Bronchial epithelial cell (primary cell): ENCODE measurements around the gene SLC7A6. TPM values are rescaled to one million over a fixed set of nuclear protein-coding genes. Genes with fewer than 3 reads are reported as not detected.

ENCODE experiments used
- DNase-seq: peaks from one replicate; pipeline ENCODE4 v3.0.0-alpha.2; 2010; ENCODE audit warnings: low read depth
- FAIRE-seq: peaks from 2 replicates; lab custom pipeline; 2011; peaks lifted over from hg19 to GRCh38; lab: Jason Lieb, UNC
- H3K27me3 ChIP-seq: 2 replicates; pipeline ENCODE4 v1.5.1; 2011; ENCODE audit warnings: low read length; ENCODE audit not compliant: control insufficient read depth, insufficient read depth
- H3K36me3 ChIP-seq: 2 replicates; pipeline ENCODE4 v1.5.1; 2011; ENCODE audit warnings: low read length; ENCODE audit not compliant: control insufficient read depth, insufficient read depth
- H3K4me3 ChIP-seq: 2 replicates; pipeline ENCODE4 v1.5.1; 2011; ENCODE audit warnings: mild to moderate bottlenecking, low read depth, low read length, control low read depth
- total RNA-seq: library from RNA; depleted of rRNA; stranded (reverse); fragments of >200 nt; gene quantifications from 2 replicates; pipeline ENCODE4 v1.2.1, GENCODE V29; 2014
- TF ChIP-seq, protein P1 (sequence below): IDR thresholded peaks from 2 replicates; pipeline ENCODE4 v1.5.1; 2011; ENCODE audit warnings: mild to moderate bottlenecking, moderate library complexity, low read length, control low read depth, inconsistent platforms; ENCODE audit not compliant: insufficient read depth, severe bottlenecking

Gene SLC7A6
- total RNA-seq, 1 donor from 2014 or later: 19.7 TPM

DNA sequence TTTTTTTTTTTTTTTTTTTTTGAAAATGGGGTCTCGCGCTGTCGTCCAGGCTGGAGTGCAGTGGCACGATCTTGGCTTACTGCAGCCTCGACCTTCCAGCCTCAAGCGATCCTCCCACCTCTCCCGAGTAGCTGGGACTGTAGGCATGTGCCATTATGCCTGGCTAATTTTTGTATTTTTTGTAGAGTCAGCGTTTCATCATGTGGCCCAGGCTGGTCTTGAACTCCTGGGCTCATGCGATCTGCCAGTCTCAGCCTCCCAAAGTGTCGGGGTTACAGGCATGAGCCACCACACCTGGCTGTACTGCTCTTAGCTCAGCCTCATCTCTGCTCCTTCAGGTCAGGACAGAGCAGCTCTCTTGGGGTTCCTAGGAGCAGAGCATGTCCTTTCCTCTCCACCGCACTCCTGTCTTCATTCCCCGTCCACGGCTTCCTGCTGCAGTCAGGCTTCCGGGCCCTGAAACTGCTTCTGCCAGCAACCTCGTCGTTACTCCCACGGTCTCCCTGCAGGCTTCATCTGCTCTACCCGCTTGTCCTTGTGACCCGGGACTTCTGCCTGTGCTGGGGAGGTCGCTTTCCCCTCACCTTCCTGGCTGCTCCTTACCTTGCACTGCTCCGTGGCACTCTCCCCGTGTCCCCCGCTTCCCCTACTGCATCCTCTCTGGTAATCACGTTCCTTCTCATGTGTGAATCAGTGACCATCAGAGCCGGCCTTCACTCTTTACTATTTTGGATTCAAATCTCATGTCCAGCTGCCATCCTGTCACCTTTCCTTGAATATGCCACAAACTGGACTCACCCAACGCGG is 84.5 kb downstream of the SLC7A6 start:
- H3K36me3 ChIP-seq: peaks cover 26% of the 10 kb centered on the region
- peak; percentile 18 for FAIRE-seq
- DNase-seq: no peak
- H3K4me3 ChIP-seq: no peak overlapping the region
- TF ChIP-seq, protein P1, sequence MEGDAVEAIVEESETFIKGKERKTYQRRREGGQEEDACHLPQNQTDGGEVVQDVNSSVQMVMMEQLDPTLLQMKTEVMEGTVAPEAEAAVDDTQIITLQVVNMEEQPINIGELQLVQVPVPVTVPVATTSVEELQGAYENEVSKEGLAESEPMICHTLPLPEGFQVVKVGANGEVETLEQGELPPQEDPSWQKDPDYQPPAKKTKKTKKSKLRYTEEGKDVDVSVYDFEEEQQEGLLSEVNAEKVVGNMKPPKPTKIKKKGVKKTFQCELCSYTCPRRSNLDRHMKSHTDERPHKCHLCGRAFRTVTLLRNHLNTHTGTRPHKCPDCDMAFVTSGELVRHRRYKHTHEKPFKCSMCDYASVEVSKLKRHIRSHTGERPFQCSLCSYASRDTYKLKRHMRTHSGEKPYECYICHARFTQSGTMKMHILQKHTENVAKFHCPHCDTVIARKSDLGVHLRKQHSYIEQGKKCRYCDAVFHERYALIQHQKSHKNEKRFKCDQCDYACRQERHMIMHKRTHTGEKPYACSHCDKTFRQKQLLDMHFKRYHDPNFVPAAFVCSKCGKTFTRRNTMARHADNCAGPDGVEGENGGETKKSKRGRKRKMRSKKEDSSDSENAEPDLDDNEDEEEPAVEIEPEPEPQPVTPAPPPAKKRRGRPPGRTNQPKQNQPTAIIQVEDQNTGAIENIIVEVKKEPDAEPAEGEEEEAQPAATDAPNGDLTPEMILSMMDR: no peak
- H3K27me3 ChIP-seq: no peaks in the 10 kb centered on the region

DNA sequence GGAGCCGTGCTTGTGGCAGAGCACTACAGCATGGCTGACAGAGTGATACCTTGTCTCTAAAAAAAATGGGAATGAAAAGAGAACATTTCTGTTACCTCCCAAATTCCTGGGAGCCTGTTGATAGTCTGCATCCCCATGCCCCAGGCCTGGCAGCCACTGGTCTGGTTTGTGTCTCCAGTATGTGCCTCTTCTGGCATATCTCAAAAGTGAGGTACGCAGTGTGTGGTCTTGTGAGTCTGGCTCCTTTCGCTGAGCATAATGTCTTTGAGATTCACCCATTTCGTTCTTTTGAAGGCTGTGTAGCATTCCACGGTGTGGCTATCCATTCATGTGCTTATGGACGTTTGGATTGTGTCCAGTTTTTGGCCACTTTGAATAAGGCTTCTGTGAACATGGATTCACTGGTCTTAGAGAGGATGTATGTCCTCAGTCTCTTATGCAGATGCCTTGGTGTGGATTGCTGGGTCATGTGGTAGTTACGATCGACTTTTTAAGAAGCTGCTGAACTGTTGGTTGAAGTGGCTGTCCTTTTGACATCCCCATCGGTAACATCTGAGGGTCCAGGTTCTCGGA is 85.6 kb downstream of the SLC7A6 start:
- FAIRE-seq: peak; percentile 64

DNA sequence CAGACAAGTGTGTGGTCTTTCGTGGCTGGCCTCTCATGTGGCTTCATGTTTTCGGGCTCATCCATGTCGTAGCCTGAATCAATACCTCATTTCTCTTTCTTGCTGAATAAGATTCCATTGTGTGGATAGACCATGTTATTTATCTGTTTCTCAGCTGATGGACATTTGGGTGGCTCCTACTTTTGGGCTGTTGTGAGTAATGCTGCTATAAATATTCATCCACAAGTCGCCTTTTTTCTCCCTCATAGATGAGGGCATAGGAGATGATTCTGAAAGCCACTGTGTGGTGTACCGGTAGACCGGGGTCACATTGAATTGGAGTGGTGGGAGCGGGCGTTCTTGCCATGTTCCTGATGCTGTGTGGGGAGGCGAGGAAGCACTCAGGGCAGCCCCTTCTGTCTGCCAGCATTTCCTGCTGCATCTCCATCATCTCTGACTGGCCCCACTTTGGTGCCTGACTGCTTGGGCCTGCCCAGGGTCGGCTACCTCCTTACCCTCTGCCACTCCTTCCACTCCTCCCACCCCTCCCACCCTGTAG is 86.6 kb downstream of the SLC7A6 start:
- DNase-seq (no peak), FAIRE-seq (no peak)
- TF ChIP-seq, protein P1: no peak
- no peaks in the 10 kb centered on the region for H3K27me3 ChIP-seq
- peaks cover 24% of the 10 kb centered on the region for H3K36me3 ChIP-seq
- H3K4me3 ChIP-seq: no peak overlapping the region

More for the DNA sequence above, 85.6 kb downstream of the SLC7A6 start:
- Histone ChIP-seq H3K36me3 (peaks cover 30% of the 10 kb centered on the region), H3K4me3 (no peak overlapping the region), H3K27me3 (no peaks in the 10 kb centered on the region)
- DNase-seq: no peak
- TF ChIP-seq, protein P1: no peak

Other genes starting within 250 kb of the SLC7A6 start
- gene DPEP2NB, start 248.6 kb upstream of the SLC7A6 start, total RNA-seq: not detected in 2 replicates
- 10.9 and 16.3 TPM in 2 replicates for gene DDX28, start 241.3 kb upstream of the SLC7A6 start, total RNA-seq
- gene DUS2, start 241.2 kb upstream of the SLC7A6 start, total RNA-seq: 23.7 and 24.1 TPM in 2 replicates
- 5.6 and 5.8 TPM in 2 replicates for gene NFATC3, start 179.2 kb upstream of the SLC7A6 start, total RNA-seq
- 49.0 and 95.2 TPM in 2 replicates for gene ESRP2, start 28.4 kb upstream of the SLC7A6 start, total RNA-seq
- 8.2 and 9.2 TPM in 2 replicates for gene PLA2G15, start 19.2 kb upstream of the SLC7A6 start, total RNA-seq
- 17.4 and 19.3 TPM in 2 replicates for gene SLC7A6OS, start 46.4 kb downstream of the SLC7A6 start, total RNA-seq
- gene PRMT7, start 46.5 kb downstream of the SLC7A6 start, total RNA-seq: 23.9 and 36.9 TPM in 2 replicates
- under 0.01 TPM in 1 of 2 replicates, not detected in the other for gene SMPD3, start 184.0 kb downstream of the SLC7A6 start, total RNA-seq